ENCODE data around the gene C11orf58. TPM values are rescaled to one million over a fixed set of nuclear protein-coding genes. Genes with fewer than 3 reads are reported as not detected.

C11orf58 gene
- polyA plus RNA-seq, 1 donor from 2014 or later = 226 TPM

- Histone ChIP-seq H3K9ac (ENCODE audit: low read length) (no peak overlapping the region), H3K27ac (ENCODE audit: low read length) (no peak overlapping the region), H3K27me3 (ENCODE audit: insufficient read depth, low read depth, low read length) (no peaks in the 10 kb centered on the region), H2AFZ (ENCODE audit: low read depth, low read length) (no peak overlapping the region), H3F3A (ENCODE audit: insufficient read depth, low read length, poor library complexity, severe bottlenecking) (no peaks in the 10 kb centered on the region), H3K9me2 (ENCODE audit: insufficient read depth, low read length) (no peaks in the 10 kb centered on the region), H3K4me3 (ENCODE audit: low read length) (no peak overlapping the region), H3K9me3 (ENCODE audit: low read length) (no peaks in the 10 kb centered on the region), H3K79me2 (replicated peaks; ENCODE audit: insufficient read depth, low read length) (no peaks in the 10 kb centered on the region), H3K4me2 (ENCODE audit: low read length) (no peak overlapping the region), H3K36me3 (ENCODE audit: insufficient read depth, low read length) (peaks cover 12% of the 10 kb centered on the region), H4K20me1 (ENCODE audit: insufficient read depth) (no peaks in the 10 kb centered on the region)
- TF ChIP-seq MXI1 (conservative IDR thresholded peaks at IDR 0.05; ENCODE audit: poor library complexity, severe bottlenecking) (no peak), EZH2 (IDR thresholded peaks at IDR 0.05; ENCODE audit: borderline replicate concordance, insufficient read depth, low read length, poor library complexity, severe bottlenecking) (no peak), POLR2AphosphoS5 (IDR thresholded peaks at IDR 0.05) (no peak), TAF1 (IDR thresholded peaks at IDR 0.05; ENCODE audit: low read depth) (no peak), RAD21 (conservative IDR thresholded peaks at IDR 0.05) (no peak), SMC3 (conservative IDR thresholded peaks at IDR 0.05; ENCODE audit: poor library complexity) (no peak), EP300 (conservative IDR thresholded peaks at IDR 0.05; ENCODE audit: poor library complexity, severe bottlenecking) (no peak), REST (IDR thresholded peaks at IDR 0.05; ENCODE audit: borderline replicate concordance) (no peak), CTCF (IDR thresholded peaks at IDR 0.05; ENCODE audit: poor library complexity, severe bottlenecking) (no peak)
Measured at GRCh38 chr11:16792426-16792825, 54.0 kb downstream of the C11orf58 start.

- H3K9ac ChIP-seq (ENCODE audit: low read length) = no peak overlapping the region
- no peak for TF ChIP-seq EZH2 (IDR thresholded peaks at IDR 0.05; ENCODE audit: borderline replicate concordance, insufficient read depth, low read length, poor library complexity, severe bottlenecking)
- TF ChIP-seq RAD21 (conservative IDR thresholded peaks at IDR 0.05) = no peak
- no peak for TF ChIP-seq CTCF (IDR thresholded peaks at IDR 0.05; ENCODE audit: poor library complexity, severe bottlenecking)
- TF ChIP-seq EP300 (conservative IDR thresholded peaks at IDR 0.05; ENCODE audit: poor library complexity, severe bottlenecking) = no peak
- no peak for TF ChIP-seq SMC3 (conservative IDR thresholded peaks at IDR 0.05; ENCODE audit: poor library complexity)
- TF ChIP-seq REST (IDR thresholded peaks at IDR 0.05; ENCODE audit: borderline replicate concordance) = no peak
- TF ChIP-seq TAF1 (IDR thresholded peaks at IDR 0.05; ENCODE audit: low read depth) = no peak
- no peak for TF ChIP-seq POLR2AphosphoS5 (IDR thresholded peaks at IDR 0.05)
- TF ChIP-seq MXI1 (conservative IDR thresholded peaks at IDR 0.05; ENCODE audit: poor library complexity, severe bottlenecking) = no peak
- H3K4me3 ChIP-seq (ENCODE audit: low read length) = no peak overlapping the region
- H2AFZ ChIP-seq (ENCODE audit: low read depth, low read length) = no peak overlapping the region
- H3K27ac ChIP-seq (ENCODE audit: low read length) = no peak overlapping the region
- no peaks in the 10 kb centered on the region for H4K20me1 ChIP-seq (ENCODE audit: insufficient read depth)
- no peaks in the 10 kb centered on the region for H3F3A ChIP-seq (ENCODE audit: insufficient read depth, low read length, poor library complexity, severe bottlenecking)
- peaks cover 12% of the 10 kb centered on the region for H3K36me3 ChIP-seq (ENCODE audit: insufficient read depth, low read length)
- H3K9me2 ChIP-seq (ENCODE audit: insufficient read depth, low read length) = no peaks in the 10 kb centered on the region
- no peak overlapping the region for H3K4me2 ChIP-seq (ENCODE audit: low read length)
- no peaks in the 10 kb centered on the region for H3K27me3 ChIP-seq (ENCODE audit: insufficient read depth, low read depth, low read length)
- no peaks in the 10 kb centered on the region for H3K79me2 ChIP-seq (replicated peaks; ENCODE audit: insufficient read depth, low read length)
- H3K9me3 ChIP-seq (ENCODE audit: low read length) = no peaks in the 10 kb centered on the region
Measured at GRCh38 chr11:16793009-16793408, 54.6 kb downstream of the C11orf58 start.
